Cerebellar cortex (tissue), 1 donor: ENCODE measurements around the gene PANX3.
A peak's percentile ranks its signal among the peaks of the same experiment; 100 is the strongest.

Source experiments
- DNase-seq: peaks from one replicate; pipeline ENCODE4 v3.0.0-alpha.2; 2015; ENCODE audit warnings: low spot score

Gene PANX3

DNA sequence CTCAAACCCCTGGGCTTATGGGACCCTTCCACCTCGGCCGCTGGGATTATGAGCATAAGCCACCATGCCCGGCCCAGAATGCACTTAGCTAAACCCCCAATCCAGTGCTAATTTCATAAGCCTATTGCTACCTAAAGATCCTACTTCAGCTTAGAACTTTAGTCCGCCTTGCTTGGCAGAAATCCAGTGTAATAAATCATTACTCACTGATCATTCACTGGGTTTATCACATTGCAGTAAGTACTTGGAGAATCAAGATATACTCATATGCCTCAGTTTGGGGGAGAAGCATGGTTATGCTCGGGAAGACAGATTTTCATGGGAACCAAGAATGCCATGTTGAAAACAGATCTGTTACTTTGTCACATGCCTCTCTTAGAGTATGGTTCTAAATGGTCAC, 7.6 kb downstream of the PANX3 start:
- DNase-seq = no peak

GRCh38 chr11:124622531-124623451, 11.6 kb downstream of the PANX3 start, which contains the start of gene TBRG1:
Gene TBRG1, plus strand, starts transcription at chr11:124622864. Its CDS starts 220 bp downstream, at chr11:124623084.
- DNase-seq = peak; percentile 96

GRCh38 chr11:124623861-124624525, 12.8 kb downstream of the PANX3 start:
- DNase-seq = no peak

GRCh38 chr11:124625504-124626168, 14.4 kb downstream of the PANX3 start:
- DNase-seq = no peak

- no peak for DNase-seq
Observed at GRCh38 chr11:124627546-124627945, 16.3 kb downstream of the PANX3 start.

- DNase-seq = no peak
Observed at GRCh38 chr11:124629961-124630360, 18.7 kb downstream of the PANX3 start.

DNA sequence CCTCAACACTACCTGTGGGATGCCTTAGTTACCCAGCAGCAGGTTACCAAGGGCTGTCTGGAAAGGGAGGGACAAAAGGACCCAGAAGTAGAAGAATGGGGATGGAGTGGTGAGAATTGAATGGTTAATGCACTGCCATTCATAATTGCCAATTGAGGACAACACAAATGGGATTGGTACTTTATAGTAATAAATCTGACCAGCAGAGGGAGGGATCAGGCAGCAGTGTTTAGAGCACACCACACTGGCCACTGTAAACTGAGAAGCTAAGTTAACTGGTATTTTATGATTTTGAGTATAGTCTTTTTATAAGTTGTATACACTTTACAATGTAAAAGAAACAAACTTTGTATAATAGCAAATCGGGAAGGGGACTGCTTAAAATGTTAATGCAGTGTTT, 22.1 kb downstream of the PANX3 start:
- no peak for DNase-seq

- no peak for DNase-seq
Observed at GRCh38 chr11:124635932-124636331, 24.7 kb downstream of the PANX3 start.

- DNase-seq = no peak
Observed at GRCh38 chr11:124638500-124638899, 27.3 kb downstream of the PANX3 start.

DNA sequence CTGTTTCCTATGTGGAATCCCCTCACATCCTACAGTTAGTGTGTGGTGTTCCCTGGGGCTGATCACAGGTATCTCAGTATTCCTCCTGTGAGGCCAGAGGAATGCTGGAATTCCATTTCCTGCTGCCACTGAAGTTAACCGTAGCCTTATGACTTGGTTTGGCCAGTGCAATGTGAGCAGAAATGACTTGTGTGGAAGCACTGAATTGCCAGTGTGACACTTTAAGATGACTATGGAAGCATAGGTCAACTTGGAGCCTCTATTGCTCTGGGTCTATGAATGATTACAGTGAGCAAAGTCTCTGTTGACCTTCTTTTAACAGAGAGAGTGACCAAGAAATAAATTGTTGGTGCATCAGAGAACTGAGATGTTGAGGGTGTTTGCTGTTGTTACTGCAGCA, 28.0 kb downstream of the PANX3 start:
- DNase-seq = no peak

DNA sequence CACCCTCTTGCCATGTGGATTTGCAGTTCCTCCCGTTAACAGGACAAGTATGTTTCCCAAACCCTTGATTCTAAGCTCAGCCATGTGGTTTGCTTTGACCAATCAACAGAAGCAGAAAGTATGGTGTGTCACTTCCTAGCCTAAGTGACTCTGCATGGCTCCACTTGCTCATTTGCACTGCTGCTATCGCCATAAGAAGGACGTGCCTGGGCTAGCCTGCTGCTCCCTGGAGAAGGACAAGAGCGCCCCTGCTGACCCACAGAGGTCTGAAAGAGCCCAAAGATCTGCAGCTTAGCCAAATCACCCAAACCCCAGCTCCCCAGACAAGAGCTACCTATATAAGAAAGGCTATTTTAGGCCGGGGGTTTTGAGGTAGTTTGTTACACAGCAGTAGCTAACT, 29.4 kb downstream of the PANX3 start:
- no peak for DNase-seq

DNA sequence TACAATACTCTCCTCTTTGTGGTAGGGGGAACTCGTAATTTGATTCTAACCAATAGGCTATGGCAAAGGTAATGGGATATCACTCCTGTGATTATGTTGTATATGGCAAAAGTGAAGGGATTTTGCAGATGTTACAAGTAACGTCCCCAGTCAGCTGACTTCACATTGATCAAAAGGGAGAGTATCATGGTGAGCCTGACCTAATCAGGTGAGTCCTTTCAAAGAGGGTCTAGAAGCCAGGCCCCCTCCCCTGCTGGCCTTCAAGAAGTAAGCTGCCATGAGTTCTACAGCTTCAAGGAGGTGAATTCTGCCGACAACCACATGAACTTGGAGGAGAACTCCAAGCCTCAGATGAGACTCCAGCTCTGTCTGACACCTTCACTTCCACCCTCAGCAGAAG, 31.4 kb downstream of the PANX3 start:
- DNase-seq = no peak

- DNase-seq = no peak
Observed at GRCh38 chr11:124643042-124643604, 31.9 kb downstream of the PANX3 start.

DNA sequence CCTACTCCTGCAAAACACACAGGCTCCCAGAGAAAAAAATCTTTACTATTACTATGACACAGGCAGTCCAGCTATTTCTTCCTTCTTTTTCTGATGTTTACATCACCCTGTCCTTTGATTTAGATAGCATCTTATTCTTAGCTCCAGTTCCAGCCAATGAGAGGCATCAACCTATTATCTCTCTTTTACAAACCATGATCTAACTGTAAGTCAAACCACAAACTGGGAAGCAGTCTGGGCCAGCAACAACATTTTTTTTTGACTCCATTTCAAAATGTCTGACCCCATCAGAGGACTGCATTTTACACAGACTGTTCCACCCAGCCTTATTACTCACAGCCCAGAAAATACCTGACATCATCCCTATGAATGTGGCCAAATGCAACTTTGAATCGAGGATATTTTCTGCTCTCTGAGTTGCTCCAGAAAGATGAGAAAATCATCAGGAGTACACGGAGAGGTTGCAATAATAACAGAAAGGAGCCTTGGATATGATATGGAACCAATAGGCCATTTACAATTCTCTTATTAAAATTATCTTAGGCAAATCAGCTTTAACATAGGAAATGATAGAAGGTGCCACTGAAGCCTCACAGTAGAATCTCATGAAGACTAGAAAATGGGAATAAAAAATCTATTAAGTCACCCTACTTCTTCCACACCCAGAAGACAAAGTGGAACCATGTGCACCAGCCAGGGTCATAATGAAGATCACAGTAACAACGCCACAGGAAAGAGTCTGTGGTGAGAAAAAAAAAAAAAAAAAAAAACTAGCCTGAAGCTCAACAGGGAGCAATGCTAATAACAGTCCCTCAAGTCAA, 32.6 kb downstream of the PANX3 start:
- no peak for DNase-seq

DNA sequence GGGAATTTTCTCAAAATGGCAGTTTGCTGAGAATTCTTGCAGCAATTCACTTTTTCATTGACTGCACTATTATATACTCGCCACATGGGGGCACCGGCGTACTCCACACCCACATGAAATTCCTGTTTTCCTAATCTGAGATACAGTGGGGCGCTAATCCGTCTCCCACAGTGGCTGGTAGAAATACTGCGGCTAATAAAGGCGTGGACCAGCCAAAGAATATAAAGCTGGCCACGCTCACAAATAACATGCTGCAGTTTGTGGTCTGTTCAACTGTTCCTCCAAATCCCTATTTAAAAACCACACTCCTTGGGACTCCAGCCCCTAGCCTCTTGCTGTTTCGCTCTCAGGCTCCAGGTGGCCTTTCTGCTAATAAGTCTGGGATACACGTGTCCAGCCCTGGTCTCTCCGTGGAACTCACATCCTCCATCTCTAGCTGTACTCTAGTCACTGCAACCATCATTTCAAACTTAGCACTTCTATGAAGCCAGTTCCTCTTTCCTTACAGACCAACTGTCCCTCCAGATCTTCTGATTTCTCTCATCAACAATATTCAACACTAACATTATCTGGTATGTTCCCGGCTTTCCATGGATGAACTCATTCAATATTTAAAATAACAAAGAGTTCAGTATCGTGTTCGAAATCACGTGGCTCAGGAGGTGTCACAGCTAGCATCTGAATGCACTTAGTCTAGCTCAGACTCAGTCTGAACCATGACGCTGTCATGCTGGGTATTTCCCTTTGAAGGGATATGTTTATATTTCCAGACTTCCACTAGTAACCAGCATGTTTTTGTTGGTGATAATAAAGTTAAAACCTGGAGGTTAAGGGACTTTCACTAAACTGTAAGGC, 33.4 kb downstream of the PANX3 start:
- peak; percentile 78 for DNase-seq

DNA sequence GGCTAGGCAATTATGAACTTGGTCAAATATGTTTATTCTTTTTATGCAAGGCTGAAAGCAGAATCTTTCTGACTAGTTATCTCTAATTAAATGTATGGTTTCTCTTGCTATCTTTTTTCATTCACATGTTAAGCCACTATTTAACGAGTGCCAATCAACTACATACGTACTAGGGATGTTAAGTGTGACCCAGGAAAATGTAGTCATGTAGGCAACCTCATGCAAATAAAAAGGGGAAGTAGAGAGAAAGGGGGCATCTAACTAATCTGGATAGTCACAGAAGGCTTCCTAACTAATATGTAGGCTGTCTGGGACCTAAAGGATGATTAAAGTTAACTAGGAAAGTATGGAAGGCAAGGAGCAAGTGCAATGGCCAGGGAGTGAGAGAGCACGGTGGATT, 34.9 kb downstream of the PANX3 start:
- no peak for DNase-seq

DNA sequence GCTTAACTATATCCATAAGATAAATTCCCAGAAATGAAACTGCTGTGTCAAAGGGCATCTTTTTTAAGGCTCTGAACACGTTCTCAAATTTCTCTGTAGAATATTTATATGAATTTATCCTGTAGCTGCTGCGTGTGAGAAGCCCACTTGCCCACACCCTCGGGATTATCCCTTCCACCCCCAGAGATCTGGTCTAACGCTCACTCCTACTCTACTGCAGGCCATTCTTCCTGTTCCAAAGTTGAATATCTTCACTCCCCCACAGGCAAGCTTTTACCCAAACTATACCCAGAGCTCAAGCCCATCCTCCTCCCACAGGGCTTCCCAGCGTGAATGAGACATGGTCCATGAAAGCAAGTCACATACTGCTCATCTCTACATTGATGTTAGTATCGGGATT, 37.4 kb downstream of the PANX3 start:
- no peak for DNase-seq

- no peak for DNase-seq
Observed at GRCh38 chr11:124656774-124657630, 45.8 kb downstream of the PANX3 start.

GRCh38 chr11:124657904-124658303, 46.7 kb downstream of the PANX3 start:
- DNase-seq = no peak

DNA sequence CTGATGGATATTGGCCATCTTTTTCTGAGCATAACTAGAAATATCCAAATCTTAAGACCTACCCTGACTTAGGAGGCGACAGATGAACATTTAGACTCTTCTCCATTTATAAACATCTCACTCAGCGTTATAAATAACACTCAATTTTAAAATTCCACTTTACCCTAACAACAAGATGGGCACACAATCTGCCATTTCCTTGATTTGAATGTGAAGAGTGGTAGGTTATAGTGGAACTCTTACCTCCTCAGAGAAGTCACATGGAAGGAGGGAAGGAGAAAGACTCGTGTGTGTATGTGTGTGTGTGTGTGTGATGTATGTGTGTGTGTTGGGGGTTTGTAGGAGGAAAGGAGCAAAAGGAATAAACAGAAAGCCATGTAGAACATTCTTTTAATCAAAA, 47.3 kb downstream of the PANX3 start:
- DNase-seq = no peak
